Right lobe of liver (tissue), 6 donors: ENCODE results near the gene ITGA3. TPM values are rescaled to one million over a fixed set of nuclear protein-coding genes. Genes with fewer than 3 reads are reported as not detected.

Experiments used
- ATAC-seq, 4 donors: fragments of 200-7000 bp; cut with Tn5 transposase; one replicate each; pipeline ENCODE4 v1.9.1; 2020; ENCODE audit warnings: mild to moderate bottlenecking in 4 of 4, moderate library complexity in 4 of 4
- DNase-seq, 3 donors: peaks; one replicate each; pipeline ENCODE4 v3.0.0-alpha.2; 2020
- H3K27ac ChIP-seq, 3 donors: fragments of 200-600 bp; one replicate each; pipeline ENCODE4 v1.8.0; 2022
- H3K27me3 ChIP-seq, 2 donors: fragments of 200-600 bp; one replicate each; pipeline ENCODE4 v1.8.0; 2022
- H3K36me3 ChIP-seq, 4 donors: fragments of 200-600 bp; sonication (generic) in 1 of 4; one replicate each; pipeline versions ENCODE4 v1.5.1 to v1.8.0; 2017 to 2022; ENCODE audit warnings: control low read depth in 1 of 4
- H3K4me1 ChIP-seq, 4 donors: fragments of 200-600 bp; sonication (generic) in 1 of 4; one replicate each; pipeline versions ENCODE4 v1.5.1 to v1.8.0; 2017 to 2022; ENCODE audit warnings: control low read depth in 1 of 4
- H3K4me3 ChIP-seq, 3 donors: fragments of 200-600 bp; one replicate each; pipeline ENCODE4 v1.8.0; 2022
- H3K9me3 ChIP-seq, 4 donors: fragments of 200-600 bp; sonication (generic) in 1 of 4; one replicate each; pipeline versions ENCODE4 v1.5.1 to v1.8.0; 2017 to 2022; ENCODE audit warnings: control low read depth in 1 of 4
- POLR2A ChIP-seq: fragments of 450-650 bp; IDR thresholded peaks from one replicate; pipeline ENCODE4 v1.6.1; 2017; ENCODE audit warnings: antibody characterized with exemption, mild to moderate bottlenecking
- WGBS: methylation state at CpG from one replicate; pipeline ENCODE4 v1.1.6; 2018; ENCODE audit warnings: low coverage, low lambda C conversion rate; ENCODE audit not compliant: insufficient coverage; ENCODE audit errors: missing lambda C conversion rate; 5-methylcytosine and 5-hydroxymethylcytosine counted together
- intact Hi-C, 2 donors: fragments of 100-400 bp; cut with DNase I; formaldehyde crosslinking; loops; one replicate each; pipeline versions ENCODE4 v1.11.2 to v1.14.1; 2022
- total RNA-seq, 6 experiments: library from RNA; depleted of rRNA in 2 of 6; stranded (reverse); fragments of >200 nt in 2 of 6; fragmentation: NEBNext Ultra II Directional in 3 of 6; extraction: Animal tissue kit (Norgen Biotek cat#: 25700) in 3 of 6; gene quantifications; one replicate each; pipeline versions ENCODE4 v1.1.0 to v1.2.4, GENCODE V29; 2016 to 2023
- TF ChIP-seq, protein P1 (sequence below), 4 donors: fragments of 200-600 bp in 3 of 4; fragments of 450-650 bp in 1 of 4; IDR thresholded peaks; one replicate each; pipeline versions ENCODE4 v1.5.1 to v1.8.0; 2016 to 2022; ENCODE audit warnings: antibody characterized with exemption in 4 of 4, mild to moderate bottlenecking in 2 of 4
- donor health status: DM: no; HTN: yes; CAD: no.
- donor health status: DM: no; HTN: no; CAD: no.
- donor health status: DM: no; HTN: no; CAD: no.
- donor health status: DM: no; HTN: yes; CAD: no.
- donor health status: DM: no; HTN: yes; CAD: no.

The ITGA3 gene
- total RNA-seq, 6 experiments from 2014 or later: 1.4 to 3.7 (median 2.4) TPM

DNA sequence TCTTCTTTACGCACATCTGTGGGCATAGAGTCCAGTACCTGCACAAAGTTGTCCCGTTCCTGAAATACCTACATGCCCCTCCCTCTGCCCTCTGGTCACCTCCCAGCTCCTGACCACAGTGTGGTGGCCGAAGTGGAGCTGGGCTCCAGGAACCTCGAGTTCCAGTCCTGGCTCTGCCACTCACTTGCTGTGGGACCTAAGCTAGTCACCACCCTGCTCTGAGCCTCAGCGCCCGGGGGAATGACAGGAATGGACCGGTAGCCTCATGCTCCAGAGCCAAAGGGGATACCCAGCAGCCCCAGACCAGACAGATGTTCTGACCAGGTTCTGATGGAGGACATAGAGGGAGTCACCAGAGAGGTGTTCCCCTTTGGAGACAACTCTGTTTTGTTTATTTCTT lies 26.7 kb upstream of the ITGA3 start:
- Histone ChIP-seq H3K27ac (no peak overlapping the region), H3K36me3 (no peaks in the 10 kb centered on the region), H3K4me1 (no peaks in the 10 kb centered on the region), H3K4me3 (no peak overlapping the region), H3K27me3 (peaks cover 0 to 8% of the 10 kb centered on the region in 2 donors), H3K9me3 (no peaks in the 10 kb centered on the region)
- DNase-seq (no peak), ATAC-seq (no peak)
- TF ChIP-seq, protein P1, sequence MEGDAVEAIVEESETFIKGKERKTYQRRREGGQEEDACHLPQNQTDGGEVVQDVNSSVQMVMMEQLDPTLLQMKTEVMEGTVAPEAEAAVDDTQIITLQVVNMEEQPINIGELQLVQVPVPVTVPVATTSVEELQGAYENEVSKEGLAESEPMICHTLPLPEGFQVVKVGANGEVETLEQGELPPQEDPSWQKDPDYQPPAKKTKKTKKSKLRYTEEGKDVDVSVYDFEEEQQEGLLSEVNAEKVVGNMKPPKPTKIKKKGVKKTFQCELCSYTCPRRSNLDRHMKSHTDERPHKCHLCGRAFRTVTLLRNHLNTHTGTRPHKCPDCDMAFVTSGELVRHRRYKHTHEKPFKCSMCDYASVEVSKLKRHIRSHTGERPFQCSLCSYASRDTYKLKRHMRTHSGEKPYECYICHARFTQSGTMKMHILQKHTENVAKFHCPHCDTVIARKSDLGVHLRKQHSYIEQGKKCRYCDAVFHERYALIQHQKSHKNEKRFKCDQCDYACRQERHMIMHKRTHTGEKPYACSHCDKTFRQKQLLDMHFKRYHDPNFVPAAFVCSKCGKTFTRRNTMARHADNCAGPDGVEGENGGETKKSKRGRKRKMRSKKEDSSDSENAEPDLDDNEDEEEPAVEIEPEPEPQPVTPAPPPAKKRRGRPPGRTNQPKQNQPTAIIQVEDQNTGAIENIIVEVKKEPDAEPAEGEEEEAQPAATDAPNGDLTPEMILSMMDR (IDR thresholded peaks at IDR 0.05): no peak
- TF ChIP-seq POLR2A: no peak
- intact Hi-C loops: loop anchor here (5.0 to 10.0 kb wide), 3 partner anchors 46 to 63 kb away; no protein-coding TSS in a partner anchor
- 37% methylated on average over 4 of the region's 7 CpGs for WGBS

DNA sequence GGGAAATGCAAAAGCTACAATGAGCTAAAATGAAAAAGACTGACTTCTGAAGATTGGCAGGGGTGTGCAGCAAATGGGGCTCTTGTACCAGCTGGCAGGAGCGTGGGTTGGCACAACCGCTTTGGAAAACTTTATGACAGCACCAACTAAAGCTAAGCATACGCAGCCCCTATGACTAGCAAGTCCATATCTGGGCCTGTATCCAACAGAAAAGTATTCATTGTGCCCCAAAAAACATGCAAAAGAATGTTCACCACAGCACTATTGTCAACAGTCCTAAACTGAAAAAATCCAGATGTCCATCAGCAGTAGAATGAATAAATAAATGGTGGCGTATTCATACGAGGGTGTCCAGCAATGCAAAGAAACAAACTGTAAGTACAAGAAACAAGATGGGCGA lies 22.6 kb upstream of the ITGA3 start:
- WGBS: 42% methylated on average over 4 of the region's 6 CpGs
- Histone ChIP-seq H3K4me3 (no peak overlapping the region), H3K27ac (no peak overlapping the region), H3K36me3 (no peaks in the 10 kb centered on the region), H3K27me3 (peaks cover 0 to 8% of the 10 kb centered on the region in 2 donors), H3K9me3 (no peaks in the 10 kb centered on the region), H3K4me1 (no peaks in the 10 kb centered on the region)
- no peak for TF ChIP-seq POLR2A
- TF ChIP-seq, protein P1 (IDR thresholded peaks at IDR 0.05): no peak
- intact Hi-C loops: no loop called here
- DNase-seq: no peak
- no peak for ATAC-seq

DNA sequence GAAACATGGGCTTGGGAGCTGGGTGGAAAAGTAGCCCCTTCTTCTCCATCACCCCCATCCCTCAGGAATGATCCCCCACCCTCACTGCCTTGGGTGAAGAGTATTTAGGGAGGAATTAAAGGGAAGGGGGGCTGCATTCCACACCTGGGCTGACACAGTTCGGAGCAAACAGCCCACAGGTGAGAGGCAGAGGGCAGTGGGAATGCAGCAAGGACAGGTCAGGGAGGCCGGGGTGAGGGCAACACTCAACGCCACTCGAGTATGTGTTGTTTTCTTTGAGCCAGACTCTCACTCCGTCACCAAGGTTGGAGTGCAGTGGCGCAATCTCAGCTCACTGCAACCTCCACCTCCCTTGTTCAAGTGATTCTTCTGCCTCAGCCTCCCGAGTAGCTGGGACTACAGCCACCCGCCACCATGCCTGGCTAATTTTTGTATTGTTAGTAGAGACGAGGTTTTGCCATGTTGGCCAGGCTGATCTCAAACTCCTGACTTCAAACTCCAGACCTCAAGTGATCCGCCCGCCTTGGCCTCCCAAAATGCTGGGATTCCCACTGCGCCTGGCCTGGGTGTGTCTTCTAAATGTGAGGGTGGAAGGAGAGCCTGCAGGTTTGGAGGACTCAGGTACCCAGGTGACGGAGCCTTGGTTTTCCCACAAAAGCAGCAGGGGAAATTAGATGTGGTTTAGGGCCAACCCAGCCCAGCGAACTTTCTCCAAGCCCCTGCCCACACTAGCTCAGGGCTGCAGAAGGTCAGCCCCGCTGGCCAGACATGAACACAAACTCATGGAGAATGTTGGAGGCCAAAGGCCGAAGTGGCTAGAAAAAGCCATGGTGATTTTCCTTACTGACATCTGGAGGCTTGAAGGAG lies 21.2 kb upstream of the ITGA3 start:
- Histone ChIP-seq H3K4me1 (no peaks in the 10 kb centered on the region), H3K4me3 (no peak overlapping the region), H3K27ac (no peak overlapping the region), H3K9me3 (no peaks in the 10 kb centered on the region), H3K36me3 (no peaks in the 10 kb centered on the region), H3K27me3 (no peaks in the 10 kb centered on the region)
- intact Hi-C loops: no loop called here
- ATAC-seq: no peak
- TF ChIP-seq, protein P1 (IDR thresholded peaks at IDR 0.05): no peak
- TF ChIP-seq POLR2A: no peak
- DNase-seq: no peak
- 46% methylated on average over 4 of the region's 16 CpGs for WGBS

DNA sequence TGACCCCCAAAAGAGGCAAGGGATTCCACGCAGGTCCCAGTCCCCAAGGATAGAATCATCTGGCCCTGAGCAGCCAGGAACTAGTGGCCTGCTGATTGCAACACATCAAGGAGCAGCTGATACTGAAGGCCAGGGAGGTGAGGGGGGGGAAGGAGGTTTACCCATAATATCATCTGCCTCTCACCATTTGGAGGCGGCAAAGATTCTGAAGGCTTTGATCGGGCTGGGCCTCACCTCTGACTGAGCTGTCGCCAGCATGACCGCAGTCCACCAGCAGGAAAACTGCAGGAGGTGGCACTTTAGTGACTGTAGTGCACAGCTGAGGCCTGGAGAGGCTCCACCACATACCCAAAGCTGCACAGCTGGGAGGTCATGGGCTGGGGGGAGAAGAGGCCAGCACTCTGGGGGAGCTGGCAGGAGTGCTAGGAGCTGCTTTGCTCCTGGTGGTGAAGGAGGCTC lies 20.5 kb upstream of the ITGA3 start:
- intact Hi-C loops: no loop called here
- H3K27me3 ChIP-seq: no peaks in the 10 kb centered on the region
- no peaks in the 10 kb centered on the region for H3K9me3 ChIP-seq
- no peak overlapping the region for H3K27ac ChIP-seq
- H3K4me1 ChIP-seq: no peaks in the 10 kb centered on the region
- H3K36me3 ChIP-seq: no peaks in the 10 kb centered on the region
- no peak overlapping the region for H3K4me3 ChIP-seq
- ATAC-seq (no peak), DNase-seq (no peak)
- WGBS: 100% methylated on average over 1 of the region's 5 CpGs
- no peak for TF ChIP-seq POLR2A
- TF ChIP-seq, protein P1 (IDR thresholded peaks at IDR 0.05): no peak
